Measurements from ENCODE around the gene EME2. TPM values are rescaled to one million over a fixed set of nuclear protein-coding genes. Genes with fewer than 3 reads are reported as not detected.

The EME2 gene
- total RNA-seq, 2 experiments from 2014 or later: 28.6 to 30.8 TPM

GRCh38 chr16:1729445-1729844, 43.2 kb upstream of the EME2 start:
- Histone ChIP-seq H3K4me1 (ENCODE audit: insufficient read depth, low read length) (peaks cover 2% of the 10 kb centered on the region), H3K36me3 (ENCODE audit: insufficient read depth, low read length) (peaks cover 74% of the 10 kb centered on the region), H3K27me3 (ENCODE audit: control insufficient read depth in 1 of 2, insufficient read depth in 2 of 2, low read length in 2 of 2) (no peaks in the 10 kb centered on the region), H3K9me3 (ENCODE audit: control insufficient read depth in 1 of 2, insufficient read depth in 1 of 2, low read length in 2 of 2) (no peaks in the 10 kb centered on the region), H3K27ac (ENCODE audit: low read depth in 1 of 2, low read length in 2 of 2) (no peak overlapping the region), H3K4me3 (ENCODE audit: low read length) (no peak overlapping the region)
- Mint-ChIP-seq H3K27ac (no peak overlapping the region), H3K9me3 (no peaks in the 10 kb centered on the region), H3K4me3 (no peak overlapping the region), H3K27me3 (no peaks in the 10 kb centered on the region), H3K4me1 (ENCODE audit: low read depth) (peaks cover 10% of the 10 kb centered on the region), H3K36me3 (ENCODE audit: low read depth) (peaks cover 39% of the 10 kb centered on the region)
- DNase-seq (no peak), ATAC-seq (ENCODE audit: poor library complexity) (no peak)
- intact Hi-C loops (cut with DNase I, micrococcal nuclease): no loop called here
- CTCF ChIA-PET: no interaction called here
- TF ChIP-seq CTCF (IDR thresholded peaks at IDR 0.05): no peak
- POLR2A ChIA-PET: no interaction called here

GRCh38 chr16:1731073-1731472, 41.5 kb upstream of the EME2 start:
- intact Hi-C loops (cut with DNase I, micrococcal nuclease): no loop called here
- ChIA-PET POLR2A (no interaction called here), CTCF (no interaction called here)
- H3K4me1 ChIP-seq (ENCODE audit: insufficient read depth, low read length): peaks cover 2% of the 10 kb centered on the region
- Mint-ChIP-seq H3K27ac (no peak overlapping the region), H3K4me1 (ENCODE audit: low read depth) (peaks cover 10% of the 10 kb centered on the region), H3K27me3 (no peaks in the 10 kb centered on the region), H3K36me3 (ENCODE audit: low read depth) (peaks cover 37% of the 10 kb centered on the region), H3K4me3 (no peak overlapping the region), H3K9me3 (no peaks in the 10 kb centered on the region)
- peaks cover 0 to 1% of the 10 kb centered on the region in 2 experiments for H3K9me3 ChIP-seq (ENCODE audit: control insufficient read depth in 1 of 2, insufficient read depth in 1 of 2, low read length in 2 of 2)
- peaks cover 68% of the 10 kb centered on the region for H3K36me3 ChIP-seq (ENCODE audit: insufficient read depth, low read length)
- H3K27me3 ChIP-seq (ENCODE audit: control insufficient read depth in 1 of 2, insufficient read depth in 2 of 2, low read length in 2 of 2): no peaks in the 10 kb centered on the region
- ATAC-seq (ENCODE audit: poor library complexity) (no peak), DNase-seq (no peak)
- H3K4me3 ChIP-seq (ENCODE audit: low read length): no peak overlapping the region
- no peak for TF ChIP-seq CTCF (IDR thresholded peaks at IDR 0.05)
- H3K27ac ChIP-seq (ENCODE audit: low read depth in 1 of 2, low read length in 2 of 2): no peak overlapping the region

- ATAC-seq (ENCODE audit: poor library complexity) (no peak), DNase-seq (no peak)
- Mint-ChIP-seq H3K4me3 (no peak overlapping the region), H3K27me3 (no peaks in the 10 kb centered on the region), H3K36me3 (ENCODE audit: low read depth) (peaks cover 33% of the 10 kb centered on the region), H3K9me3 (no peaks in the 10 kb centered on the region), H3K27ac (no peak overlapping the region), H3K4me1 (ENCODE audit: low read depth) (peaks cover 10% of the 10 kb centered on the region)
- intact Hi-C loops (cut with DNase I, micrococcal nuclease): no loop called here
- H3K36me3 ChIP-seq (ENCODE audit: insufficient read depth, low read length): peaks cover 62% of the 10 kb centered on the region
- ChIA-PET CTCF (no interaction called here), POLR2A (no interaction called here)
- H3K27ac ChIP-seq (ENCODE audit: low read depth in 1 of 2, low read length in 2 of 2): no peak overlapping the region
- no peak overlapping the region for H3K4me3 ChIP-seq (ENCODE audit: low read length)
- H3K4me1 ChIP-seq (ENCODE audit: insufficient read depth, low read length): peaks cover 2% of the 10 kb centered on the region
- H3K27me3 ChIP-seq (ENCODE audit: control insufficient read depth in 1 of 2, insufficient read depth in 2 of 2, low read length in 2 of 2): no peaks in the 10 kb centered on the region
- H3K9me3 ChIP-seq (ENCODE audit: control insufficient read depth in 1 of 2, insufficient read depth in 1 of 2, low read length in 2 of 2): peaks cover 0 to 6% of the 10 kb centered on the region in 2 experiments
- no peak for TF ChIP-seq CTCF (IDR thresholded peaks at IDR 0.05)
These were observed 41.0 kb upstream of the EME2 start for GRCh38 chr16:1731603-1732002.

Measured in CD4-positive, alpha-beta T cell (primary cell).